ENCODE results near the gene RGL3. TPM values are rescaled to one million over a fixed set of nuclear protein-coding genes. Genes with fewer than 3 reads are reported as not detected.

Gene RGL3
- total and polyA plus RNA-seq, 9 of the 15 experiments (the other 6 are each of a cell fraction or from before 2014, with no cell fraction given): 0.12 to 0.61 (median 0.32) TPM; not detected in 4

GRCh38 chr19:11355160-11356073, 63.7 kb downstream of the RGL3 start, which contains the start of gene PLPPR2 (continued):
- TF ChIP-seq, protein P1, sequence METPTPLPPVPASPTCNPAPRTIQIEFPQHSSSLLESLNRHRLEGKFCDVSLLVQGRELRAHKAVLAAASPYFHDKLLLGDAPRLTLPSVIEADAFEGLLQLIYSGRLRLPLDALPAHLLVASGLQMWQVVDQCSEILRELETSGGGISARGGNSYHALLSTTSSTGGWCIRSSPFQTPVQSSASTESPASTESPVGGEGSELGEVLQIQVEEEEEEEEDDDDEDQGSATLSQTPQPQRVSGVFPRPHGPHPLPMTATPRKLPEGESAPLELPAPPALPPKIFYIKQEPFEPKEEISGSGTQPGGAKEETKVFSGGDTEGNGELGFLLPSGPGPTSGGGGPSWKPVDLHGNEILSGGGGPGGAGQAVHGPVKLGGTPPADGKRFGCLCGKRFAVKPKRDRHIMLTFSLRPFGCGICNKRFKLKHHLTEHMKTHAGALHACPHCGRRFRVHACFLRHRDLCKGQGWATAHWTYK (CRISPR knock-in tag; IDR thresholded peaks at IDR 0.05): no peak
- TF ChIP-seq PHF20 (IDR thresholded peaks at IDR 0.05; ENCODE audit: partially characterized antibody): peak; percentile 70
- no peak for TF ChIP-seq FOXJ3 (CRISPR knock-in tag; IDR thresholded peaks at IDR 0.05)
- peak; percentile 29 to 46; a peak in 2 of 4 replicates for TF ChIP-seq MAZ (CRISPR knock-in tag; conservative IDR thresholded peaks at IDR 0.05 in 1 of 2, IDR thresholded peaks at IDR 0.05 in 1 of 2)
- TF ChIP-seq, protein P2, sequence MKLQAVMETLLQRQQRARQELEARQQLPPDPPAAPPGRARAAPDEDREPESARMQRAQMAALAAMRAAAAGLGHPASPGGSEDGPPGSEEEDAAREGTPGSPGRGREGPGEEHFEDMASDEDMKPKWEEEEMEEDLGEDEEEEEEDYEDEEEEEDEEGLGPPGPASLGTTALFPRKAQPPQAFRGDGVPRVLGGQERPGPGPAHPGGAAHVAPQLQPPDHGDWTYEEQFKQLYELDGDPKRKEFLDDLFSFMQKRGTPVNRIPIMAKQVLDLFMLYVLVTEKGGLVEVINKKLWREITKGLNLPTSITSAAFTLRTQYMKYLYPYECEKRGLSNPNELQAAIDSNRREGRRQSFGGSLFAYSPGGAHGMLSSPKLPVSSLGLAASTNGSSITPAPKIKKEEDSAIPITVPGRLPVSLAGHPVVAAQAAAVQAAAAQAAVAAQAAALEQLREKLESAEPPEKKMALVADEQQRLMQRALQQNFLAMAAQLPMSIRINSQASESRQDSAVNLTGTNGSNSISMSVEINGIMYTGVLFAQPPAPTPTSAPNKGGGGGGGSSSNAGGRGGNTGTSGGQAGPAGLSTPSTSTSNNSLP (IDR thresholded peaks at IDR 0.05; ENCODE audit: borderline replicate concordance, low read depth, low read length): no peak
- TF ChIP-seq, protein P3, sequence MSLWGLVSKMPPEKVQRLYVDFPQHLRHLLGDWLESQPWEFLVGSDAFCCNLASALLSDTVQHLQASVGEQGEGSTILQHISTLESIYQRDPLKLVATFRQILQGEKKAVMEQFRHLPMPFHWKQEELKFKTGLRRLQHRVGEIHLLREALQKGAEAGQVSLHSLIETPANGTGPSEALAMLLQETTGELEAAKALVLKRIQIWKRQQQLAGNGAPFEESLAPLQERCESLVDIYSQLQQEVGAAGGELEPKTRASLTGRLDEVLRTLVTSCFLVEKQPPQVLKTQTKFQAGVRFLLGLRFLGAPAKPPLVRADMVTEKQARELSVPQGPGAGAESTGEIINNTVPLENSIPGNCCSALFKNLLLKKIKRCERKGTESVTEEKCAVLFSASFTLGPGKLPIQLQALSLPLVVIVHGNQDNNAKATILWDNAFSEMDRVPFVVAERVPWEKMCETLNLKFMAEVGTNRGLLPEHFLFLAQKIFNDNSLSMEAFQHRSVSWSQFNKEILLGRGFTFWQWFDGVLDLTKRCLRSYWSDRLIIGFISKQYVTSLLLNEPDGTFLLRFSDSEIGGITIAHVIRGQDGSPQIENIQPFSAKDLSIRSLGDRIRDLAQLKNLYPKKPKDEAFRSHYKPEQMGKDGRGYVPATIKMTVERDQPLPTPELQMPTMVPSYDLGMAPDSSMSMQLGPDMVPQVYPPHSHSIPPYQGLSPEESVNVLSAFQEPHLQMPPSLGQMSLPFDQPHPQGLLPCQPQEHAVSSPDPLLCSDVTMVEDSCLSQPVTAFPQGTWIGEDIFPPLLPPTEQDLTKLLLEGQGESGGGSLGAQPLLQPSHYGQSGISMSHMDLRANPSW (CRISPR knock-in tag; IDR thresholded peaks at IDR 0.05): no peak
- peak; percentile 71; the same call in 1 of the 2 replicates for TF ChIP-seq MIER1 (IDR thresholded peaks at IDR 0.05; ENCODE audit: low read depth)
- TF ChIP-seq, protein P4, sequence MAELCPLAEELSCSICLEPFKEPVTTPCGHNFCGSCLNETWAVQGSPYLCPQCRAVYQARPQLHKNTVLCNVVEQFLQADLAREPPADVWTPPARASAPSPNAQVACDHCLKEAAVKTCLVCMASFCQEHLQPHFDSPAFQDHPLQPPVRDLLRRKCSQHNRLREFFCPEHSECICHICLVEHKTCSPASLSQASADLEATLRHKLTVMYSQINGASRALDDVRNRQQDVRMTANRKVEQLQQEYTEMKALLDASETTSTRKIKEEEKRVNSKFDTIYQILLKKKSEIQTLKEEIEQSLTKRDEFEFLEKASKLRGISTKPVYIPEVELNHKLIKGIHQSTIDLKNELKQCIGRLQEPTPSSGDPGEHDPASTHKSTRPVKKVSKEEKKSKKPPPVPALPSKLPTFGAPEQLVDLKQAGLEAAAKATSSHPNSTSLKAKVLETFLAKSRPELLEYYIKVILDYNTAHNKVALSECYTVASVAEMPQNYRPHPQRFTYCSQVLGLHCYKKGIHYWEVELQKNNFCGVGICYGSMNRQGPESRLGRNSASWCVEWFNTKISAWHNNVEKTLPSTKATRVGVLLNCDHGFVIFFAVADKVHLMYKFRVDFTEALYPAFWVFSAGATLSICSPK (IDR thresholded peaks at IDR 0.05; ENCODE audit: borderline replicate concordance): peak; percentile 80; the same call in 1 of the 2 replicates
- no peak for TF ChIP-seq MTF1 (CRISPR knock-in tag; IDR thresholded peaks at IDR 0.05; ENCODE audit: borderline replicate concordance)
- no peak for TF ChIP-seq TCFL5 (CRISPR knock-in tag; conservative IDR thresholded peaks at IDR 0.05)
- TF ChIP-seq, protein P5, sequence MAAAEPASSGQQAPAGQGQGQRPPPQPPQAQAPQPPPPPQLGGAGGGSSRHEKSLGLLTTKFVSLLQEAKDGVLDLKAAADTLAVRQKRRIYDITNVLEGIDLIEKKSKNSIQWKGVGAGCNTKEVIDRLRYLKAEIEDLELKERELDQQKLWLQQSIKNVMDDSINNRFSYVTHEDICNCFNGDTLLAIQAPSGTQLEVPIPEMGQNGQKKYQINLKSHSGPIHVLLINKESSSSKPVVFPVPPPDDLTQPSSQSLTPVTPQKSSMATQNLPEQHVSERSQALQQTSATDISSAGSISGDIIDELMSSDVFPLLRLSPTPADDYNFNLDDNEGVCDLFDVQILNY (CRISPR knock-in tag; IDR thresholded peaks at IDR 0.05): 0 out of 2 replicates have a peak, but pooled peaks have one; percentile 34
- no peak for TF ChIP-seq TCF3 (CRISPR knock-in tag; IDR thresholded peaks at IDR 0.05)
- no peak for TF ChIP-seq GABPB1 (CRISPR knock-in tag; IDR thresholded peaks at IDR 0.05)
- TF ChIP-seq, protein P6, sequence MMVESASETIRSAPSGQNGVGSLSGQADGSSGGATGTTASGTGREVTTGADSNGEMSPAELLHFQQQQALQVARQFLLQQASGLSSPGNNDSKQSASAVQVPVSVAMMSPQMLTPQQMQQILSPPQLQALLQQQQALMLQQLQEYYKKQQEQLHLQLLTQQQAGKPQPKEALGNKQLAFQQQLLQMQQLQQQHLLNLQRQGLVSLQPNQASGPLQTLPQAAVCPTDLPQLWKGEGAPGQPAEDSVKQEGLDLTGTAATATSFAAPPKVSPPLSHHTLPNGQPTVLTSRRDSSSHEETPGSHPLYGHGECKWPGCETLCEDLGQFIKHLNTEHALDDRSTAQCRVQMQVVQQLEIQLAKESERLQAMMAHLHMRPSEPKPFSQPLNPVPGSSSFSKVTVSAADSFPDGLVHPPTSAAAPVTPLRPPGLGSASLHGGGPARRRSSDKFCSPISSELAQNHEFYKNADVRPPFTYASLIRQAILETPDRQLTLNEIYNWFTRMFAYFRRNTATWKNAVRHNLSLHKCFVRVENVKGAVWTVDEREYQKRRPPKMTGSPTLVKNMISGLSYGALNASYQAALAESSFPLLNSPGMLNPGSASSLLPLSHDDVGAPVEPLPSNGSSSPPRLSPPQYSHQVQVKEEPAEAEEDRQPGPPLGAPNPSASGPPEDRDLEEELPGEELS (CRISPR knock-in tag; IDR thresholded peaks at IDR 0.05; ENCODE audit: borderline replicate concordance): no peak
